ENCODE results near the gene WFS1. TPM values are rescaled to one million over a fixed set of nuclear protein-coding genes. Genes with fewer than 3 reads are reported as not detected.

The WFS1 gene
- total and polyA plus RNA-seq, 10 donors, result 4.9 to 62.2 (median 34.8) TPM

- 82 to 94% (median 87%) methylated on average over 12 of the region's 12 CpGs for WGBS, 5 donors
- intact Hi-C loops (cut with DNase I; ENCODE audit: low total_unique reads), result no loop called here
- Histone ChIP-seq H3K4me3 (no peak overlapping the region), H3K27me3 (replicated peaks in 1 of 7) (peaks cover 0 to 26% (median 0%) of the 10 kb centered on the region in 7 donors), H3K36me3 (no peaks in the 10 kb centered on the region), H3K4me1 (peaks cover 0 to 22% (median 10%) of the 10 kb centered on the region in 6 donors), H3K9me3 (no peaks in the 10 kb centered on the region), H3K27ac (no peak overlapping the region)
- TF ChIP-seq CTCF (IDR thresholded peaks at IDR 0.05 in 8 of 11, conservative IDR thresholded peaks at IDR 0.05 in 3 of 11) (no peak), POLR2AphosphoS5 (IDR thresholded peaks at IDR 0.05) (no peak)
- peak; percentile 35 for DNase-seq
Measured at GRCh38 chr4:6262176-6262575, 7.5 kb upstream of the WFS1 start.

GRCh38 chr4:6262847-6263487 lies 6.7 kb upstream of the WFS1 start:
- Histone ChIP-seq H3K27me3 (replicated peaks in 1 of 7) (peaks cover 0 to 26% (median 0%) of the 10 kb centered on the region in 7 donors), H3K4me1 (peaks cover 0 to 22% (median 9%) of the 10 kb centered on the region in 6 donors), H3K9me3 (no peaks in the 10 kb centered on the region), H3K36me3 (no peaks in the 10 kb centered on the region), H3K27ac (no peak overlapping the region), H3K4me3 (no peak overlapping the region)
- intact Hi-C loops (cut with DNase I; ENCODE audit: low total_unique reads), result no loop called here
- DNase-seq, result peak; percentile 61
- TF ChIP-seq POLR2A (IDR thresholded peaks at IDR 0.05) (no peak), POLR2AphosphoS5 (IDR thresholded peaks at IDR 0.05) (no peak), CTCF (IDR thresholded peaks at IDR 0.05 in 8 of 11, conservative IDR thresholded peaks at IDR 0.05 in 3 of 11) (no peak)
- 76 to 86% (median 79%) methylated on average over 6 to 10 of the region's 10 CpGs for whole genome bisulfite sequencing, 5 donors

GRCh38 chr4:6263526-6264224 lies 6.0 kb upstream of the WFS1 start:
- WGBS, 5 donors, result 73 to 81% (median 76%) methylated on average over 14 to 15 of the region's 15 CpGs
- Histone ChIP-seq H3K36me3 (no peaks in the 10 kb centered on the region), H3K4me1 (peaks cover 0 to 22% (median 11%) of the 10 kb centered on the region in 6 donors), H3K27me3 (replicated peaks in 1 of 7) (peaks cover 0 to 26% (median 0%) of the 10 kb centered on the region in 7 donors), H3K9me3 (no peaks in the 10 kb centered on the region), H3K27ac (no peak overlapping the region), H3K4me3 (no peak overlapping the region)
- TF ChIP-seq CTCF (IDR thresholded peaks at IDR 0.05 in 8 of 11, conservative IDR thresholded peaks at IDR 0.05 in 3 of 11) (no peak), POLR2AphosphoS5 (IDR thresholded peaks at IDR 0.05) (no peak), POLR2A (IDR thresholded peaks at IDR 0.05) (no peak)
- intact Hi-C loops (cut with DNase I; ENCODE audit: low total_unique reads), result no loop called here
- DNase-seq, result peak; percentile 56

GRCh38 chr4:6264225-6264540 lies 5.5 kb upstream of the WFS1 start:
- H3K4me1 ChIP-seq, result peaks cover 0 to 22% (median 15%) of the 10 kb centered on the region in 6 donors
- H3K27me3 ChIP-seq (replicated peaks in 1 of 7), result peaks cover 0 to 26% (median 0%) of the 10 kb centered on the region in 7 donors
- intact Hi-C loops (cut with DNase I; ENCODE audit: low total_unique reads), result no loop called here
- TF ChIP-seq POLR2AphosphoS5 (IDR thresholded peaks at IDR 0.05) (no peak), CTCF (IDR thresholded peaks at IDR 0.05 in 8 of 11, conservative IDR thresholded peaks at IDR 0.05 in 3 of 11) (peak in 10 of 11 experiments; percentile 13 to 60 (median 45)), POLR2A (IDR thresholded peaks at IDR 0.05) (no peak)
- no peaks in the 10 kb centered on the region for H3K9me3 ChIP-seq
- no peaks in the 10 kb centered on the region for H3K36me3 ChIP-seq
- H3K4me3 ChIP-seq, result no peak overlapping the region
- DNase-seq, result peak; percentile 74
- no peak overlapping the region for H3K27ac ChIP-seq
- WGBS, 5 donors, result 60 to 85% (median 69%) methylated on average over 3 of the region's 3 CpGs
